Measurements from ENCODE around the gene USP40.

USP40 gene

GRCh38 chr2:233553366-233553765 is 13.2 kb downstream of the USP40 start:
- DNase-seq (ENCODE audit: low read depth) = no peak

GRCh38 chr2:233551491-233551890 is 15.1 kb downstream of the USP40 start:
- no peak for DNase-seq (ENCODE audit: low read depth)

GRCh38 chr2:233546774-233547173 is 19.8 kb downstream of the USP40 start:
- no peak for DNase-seq (ENCODE audit: low read depth)

GRCh38 chr2:233546101-233546500 is 20.5 kb downstream of the USP40 start:
- DNase-seq (ENCODE audit: low read depth) = no peak

GRCh38 chr2:233544200-233544610 is 22.4 kb downstream of the USP40 start:
- no peak for DNase-seq (ENCODE audit: low read depth)

GRCh38 chr2:233542507-233542906 is 24.1 kb downstream of the USP40 start:
- peak; percentile 46 for DNase-seq (ENCODE audit: low read depth)

- DNase-seq (ENCODE audit: low read depth) = no peak
These were observed 27.8 kb downstream of the USP40 start for GRCh38 chr2:233538741-233539140.

GRCh38 chr2:233535271-233535670 is 31.3 kb downstream of the USP40 start:
- no peak for DNase-seq (ENCODE audit: low read depth)

GRCh38 chr2:233532971-233533370 is 33.6 kb downstream of the USP40 start:
- DNase-seq (ENCODE audit: low read depth) = no peak

- no peak for DNase-seq (ENCODE audit: low read depth)
These were observed 34.6 kb downstream of the USP40 start for GRCh38 chr2:233531955-233532354.

GRCh38 chr2:233530381-233530780 is 36.2 kb downstream of the USP40 start:
- no peak for DNase-seq (ENCODE audit: low read depth)

GRCh38 chr2:233528182-233528581 is 38.4 kb downstream of the USP40 start:
- DNase-seq (ENCODE audit: low read depth) = no peak

- DNase-seq (ENCODE audit: low read depth) = no peak
These were observed 40.8 kb downstream of the USP40 start for GRCh38 chr2:233525791-233526190.

- no peak for DNase-seq (ENCODE audit: low read depth)
These were observed 46.6 kb downstream of the USP40 start for GRCh38 chr2:233519787-233520611.

GRCh38 chr2:233513953-233514655 is 52.5 kb downstream of the USP40 start:
- no peak for DNase-seq (ENCODE audit: low read depth)

GRCh38 chr2:233503947-233504637 is 62.5 kb downstream of the USP40 start:
- no peak for DNase-seq (ENCODE audit: low read depth)

GRCh38 chr2:233503481-233503880 is 63.1 kb downstream of the USP40 start:
- no peak for DNase-seq (ENCODE audit: low read depth)

GRCh38 chr2:233501198-233502076 is 65.1 kb downstream of the USP40 start:
- peak; percentile 71 for DNase-seq (ENCODE audit: low read depth)

- DNase-seq (ENCODE audit: low read depth) = no peak
These were observed 66.7 kb downstream of the USP40 start for GRCh38 chr2:233499928-233500327.

GRCh38 chr2:233498126-233498525 is 68.5 kb downstream of the USP40 start:
- DNase-seq (ENCODE audit: low read depth) = no peak

GRCh38 chr2:233497692-233498091 is 68.9 kb downstream of the USP40 start:
- DNase-seq (ENCODE audit: low read depth) = no peak
